ENCODE measurements around the gene SRSF11.

Gene SRSF11

DNA sequence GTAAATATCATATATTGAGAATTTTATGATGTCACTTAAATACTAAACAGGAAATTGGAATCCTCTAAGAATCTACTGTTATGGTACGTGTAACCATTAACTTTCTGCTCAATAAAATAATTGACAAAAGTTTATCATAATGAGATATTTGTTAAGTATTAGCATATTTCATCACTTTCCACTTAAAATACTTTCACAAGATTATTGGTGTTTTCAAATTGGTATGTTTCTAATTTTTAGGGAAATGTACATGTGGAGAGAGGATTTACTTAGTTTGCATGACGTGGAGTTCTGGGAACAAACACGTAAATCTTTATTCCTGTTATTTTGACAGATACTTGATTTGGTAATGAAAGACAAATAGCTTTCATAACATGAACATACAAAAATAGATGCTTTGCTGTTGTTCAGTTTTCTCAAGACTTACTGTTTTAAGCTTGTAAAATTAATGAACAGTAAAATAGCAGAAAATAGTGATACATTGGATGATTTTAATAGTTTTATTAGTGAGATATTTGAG is 1.6 kb downstream of the SRSF11 start:
- DNase-seq (ENCODE audit: low read depth in 2 of 2), result no peak

GRCh38 chr1:70224954-70225353 is 3.8 kb downstream of the SRSF11 start:
- no peak for DNase-seq (ENCODE audit: low read depth in 2 of 2)

DNA sequence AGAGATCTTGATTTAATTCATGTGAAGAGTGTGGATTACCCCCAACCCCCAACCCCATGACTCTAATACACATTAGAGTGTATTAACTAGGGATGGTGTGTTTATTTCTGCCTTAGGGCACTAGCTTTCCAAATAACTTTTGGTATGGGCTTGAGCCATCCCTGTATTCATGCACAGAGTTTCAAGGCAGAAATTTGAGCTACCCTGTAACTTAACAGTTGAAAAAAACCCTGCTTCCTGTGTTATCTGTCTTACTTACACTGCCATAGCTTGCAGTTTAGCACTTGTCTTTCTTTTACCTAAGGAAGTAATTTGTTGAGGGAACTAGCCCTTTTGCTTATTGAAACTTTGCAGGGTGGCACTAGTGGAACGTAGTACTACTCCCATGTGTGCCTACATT is 6.3 kb downstream of the SRSF11 start:
- DNase-seq (ENCODE audit: low read depth in 2 of 2), result no peak

DNA sequence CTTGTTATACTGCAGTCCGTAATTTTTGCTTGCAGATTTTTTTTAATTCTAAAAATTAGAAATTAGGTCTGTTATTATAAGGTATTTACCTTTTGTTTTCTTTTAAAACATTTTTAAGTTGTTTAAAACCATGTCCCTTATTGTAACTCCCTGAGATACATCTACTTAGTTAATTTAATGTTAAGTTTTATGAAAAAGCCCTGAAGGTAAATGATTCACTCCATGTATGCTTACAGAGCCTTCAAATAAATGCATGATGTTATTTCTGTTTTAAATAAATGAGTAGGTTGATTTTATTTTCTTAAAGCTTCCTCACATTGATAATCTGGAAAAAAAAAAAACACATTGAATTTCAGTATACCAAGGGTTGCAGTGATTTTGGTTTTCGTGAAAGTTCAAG is 7.5 kb downstream of the SRSF11 start:
- DNase-seq (ENCODE audit: low read depth in 2 of 2), result no peak

DNA sequence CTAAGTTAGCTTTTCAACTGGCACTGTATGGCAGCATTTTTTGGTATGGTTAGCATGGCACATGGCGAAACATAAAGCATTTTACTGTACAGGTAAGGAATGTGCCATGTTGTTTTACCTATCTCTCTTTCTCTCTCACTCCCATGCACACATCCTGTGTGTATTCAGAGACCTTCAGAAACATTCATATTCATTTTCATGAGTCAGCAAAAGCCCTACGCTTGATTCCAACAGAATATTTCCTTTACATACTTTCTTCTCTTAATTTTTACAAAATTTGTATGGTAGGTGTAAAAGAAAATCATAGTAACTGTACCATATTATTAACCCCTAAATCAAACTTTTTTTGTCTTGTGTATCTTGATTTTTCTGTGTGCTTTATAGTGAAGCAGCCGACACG is 10.3 kb downstream of the SRSF11 start:
- no peak for DNase-seq (ENCODE audit: low read depth in 2 of 2)

GRCh38 chr1:70234733-70235132 is 13.6 kb downstream of the SRSF11 start:
- DNase-seq (ENCODE audit: low read depth in 2 of 2), result no peak

GRCh38 chr1:70239940-70240339 is 18.8 kb downstream of the SRSF11 start:
- DNase-seq (ENCODE audit: low read depth in 2 of 2), result no peak

DNA sequence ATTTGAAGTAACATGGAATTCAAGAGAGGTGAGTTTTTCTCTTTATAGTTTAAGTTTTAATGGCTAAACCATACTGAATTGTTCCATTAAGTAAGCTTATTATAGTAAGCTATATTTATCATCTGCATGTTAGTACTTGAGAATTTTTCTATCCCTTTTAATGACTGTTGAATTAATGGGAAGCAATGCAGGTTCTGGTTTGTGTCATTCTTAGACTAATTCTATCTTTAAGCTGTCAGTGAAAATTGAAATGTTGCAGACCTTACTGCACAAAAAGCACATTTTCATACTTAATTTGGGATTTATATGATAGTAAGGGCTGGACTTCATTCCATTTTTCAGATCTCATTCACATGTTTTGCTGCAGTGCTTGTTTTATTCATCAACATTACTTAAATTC is 25.9 kb downstream of the SRSF11 start:
- DNase-seq (ENCODE audit: low read depth in 2 of 2), result no peak

GRCh38 chr1:70247768-70248167 is 26.6 kb downstream of the SRSF11 start:
- no peak for DNase-seq (ENCODE audit: low read depth in 2 of 2)

DNA sequence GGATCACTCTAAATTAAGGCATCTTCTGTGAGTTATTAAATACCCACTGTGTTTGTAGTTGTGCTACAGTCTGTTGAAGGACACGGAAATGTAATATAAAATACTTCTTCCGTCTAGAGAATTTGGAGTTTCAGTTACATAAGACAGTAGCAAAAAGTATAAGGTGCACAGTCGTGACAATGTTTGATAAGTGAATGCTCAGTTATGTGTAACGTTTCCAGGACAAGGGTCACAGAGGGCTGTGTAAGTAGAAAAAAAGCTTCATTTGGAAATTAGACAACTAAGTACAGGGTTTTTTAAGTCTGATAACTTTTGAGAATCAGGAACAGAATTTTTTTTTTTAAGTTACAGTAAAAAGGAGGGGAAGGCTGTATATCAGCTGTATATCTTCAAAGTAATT is 27.5 kb downstream of the SRSF11 start:
- DNase-seq (ENCODE audit: low read depth in 2 of 2), result no peak

DNA sequence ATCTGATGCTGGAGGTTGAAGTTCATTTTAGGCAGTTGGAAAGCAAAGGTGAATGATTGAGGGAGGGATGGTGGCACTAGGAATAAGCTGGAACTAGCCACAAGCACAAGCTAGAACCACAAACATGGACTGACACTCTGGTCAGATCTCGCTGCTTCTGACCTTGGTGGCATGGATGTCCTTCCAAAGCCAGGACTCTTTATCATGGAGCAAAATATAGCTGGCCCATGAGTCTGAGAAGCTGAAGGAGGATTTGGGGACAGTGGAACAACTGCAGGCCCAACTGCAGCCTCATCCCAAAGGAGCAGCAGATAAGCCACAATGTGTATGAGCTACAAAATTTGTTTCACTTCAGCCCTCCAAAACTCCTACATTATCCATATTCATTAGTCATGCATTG is 35.5 kb downstream of the SRSF11 start:
- no peak for DNase-seq (ENCODE audit: low read depth in 2 of 2)

GRCh38 chr1:70264839-70265238 is 43.7 kb downstream of the SRSF11 start:
- DNase-seq (ENCODE audit: low read depth in 2 of 2), result no peak

DNA sequence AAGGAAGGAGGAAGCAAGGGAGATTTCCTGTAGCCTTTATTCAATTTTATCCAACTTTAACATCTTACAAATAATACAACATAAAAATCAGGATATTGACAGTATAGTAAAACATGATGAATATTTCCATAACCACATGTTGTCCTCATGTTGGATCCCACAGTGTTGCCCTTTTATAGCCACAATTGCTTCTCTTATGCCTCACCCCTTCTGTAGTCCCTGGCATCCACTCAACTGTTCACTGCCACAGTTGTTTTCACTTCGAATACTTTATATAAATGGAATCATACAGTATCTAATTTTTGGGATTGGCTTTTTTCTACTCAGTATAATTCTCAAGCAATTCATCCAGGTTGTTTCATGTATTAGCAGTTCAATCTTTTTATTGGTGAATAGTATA is 44.8 kb downstream of the SRSF11 start:
- DNase-seq (ENCODE audit: low read depth in 2 of 2), result no peak

GRCh38 chr1:70277875-70278274 is 56.7 kb downstream of the SRSF11 start:
- no peak for DNase-seq (ENCODE audit: low read depth in 2 of 2)

GRCh38 chr1:70278710-70279109 is 57.5 kb downstream of the SRSF11 start:
- DNase-seq (ENCODE audit: low read depth in 2 of 2), result no peak

DNA sequence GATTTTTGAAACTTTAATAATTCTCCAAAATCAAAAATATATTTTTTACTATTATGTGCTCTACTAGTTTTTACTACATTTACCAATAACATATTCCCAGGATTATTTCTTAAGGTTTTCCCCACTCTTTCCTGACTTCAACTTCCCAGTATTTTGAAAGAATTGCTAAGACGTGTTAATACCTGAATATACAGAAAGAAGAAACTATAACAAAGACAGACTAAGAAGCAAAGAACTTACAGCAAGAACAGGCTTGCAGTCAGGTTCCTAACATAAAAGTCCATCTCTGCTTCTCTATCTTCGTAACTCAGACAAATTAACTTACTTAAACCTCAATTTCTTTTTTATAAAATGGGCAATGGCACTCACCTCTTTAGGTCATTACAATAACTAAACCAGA is 63.2 kb downstream of the SRSF11 start:
- no peak for DNase-seq (ENCODE audit: low read depth in 2 of 2)

DNA sequence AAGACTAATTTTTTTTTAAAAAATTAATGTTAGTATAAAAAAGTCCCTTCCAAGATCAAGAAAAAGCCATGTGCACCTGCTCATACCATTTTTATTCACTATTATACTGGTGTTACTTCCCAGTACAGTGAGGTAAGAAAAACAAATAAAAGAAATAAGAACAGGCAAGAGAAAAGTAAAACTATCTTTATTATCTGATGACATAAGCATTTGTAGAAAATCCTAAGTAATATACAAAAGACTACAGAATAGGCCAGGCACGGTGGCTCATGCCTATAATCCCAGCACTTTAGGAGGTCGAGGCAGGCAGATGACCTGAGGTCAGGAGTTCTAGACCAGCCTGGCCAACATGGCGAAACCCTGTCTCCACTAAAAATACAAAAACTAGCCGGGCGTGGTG is 65.3 kb downstream of the SRSF11 start:
- DNase-seq (ENCODE audit: low read depth in 2 of 2), result no peak

- no peak for DNase-seq (ENCODE audit: low read depth in 2 of 2)
These were observed 67.0 kb downstream of the SRSF11 start for GRCh38 chr1:70288166-70288565.

- no peak for DNase-seq (ENCODE audit: low read depth in 2 of 2)
These were observed 69.0 kb downstream of the SRSF11 start for GRCh38 chr1:70290218-70290617.

- no peak for DNase-seq (ENCODE audit: low read depth in 2 of 2)
These were observed 72.1 kb downstream of the SRSF11 start for GRCh38 chr1:70293186-70293843.

- DNase-seq (ENCODE audit: low read depth in 2 of 2), result no peak
These were observed 74.6 kb downstream of the SRSF11 start for GRCh38 chr1:70295749-70296148.

DNA sequence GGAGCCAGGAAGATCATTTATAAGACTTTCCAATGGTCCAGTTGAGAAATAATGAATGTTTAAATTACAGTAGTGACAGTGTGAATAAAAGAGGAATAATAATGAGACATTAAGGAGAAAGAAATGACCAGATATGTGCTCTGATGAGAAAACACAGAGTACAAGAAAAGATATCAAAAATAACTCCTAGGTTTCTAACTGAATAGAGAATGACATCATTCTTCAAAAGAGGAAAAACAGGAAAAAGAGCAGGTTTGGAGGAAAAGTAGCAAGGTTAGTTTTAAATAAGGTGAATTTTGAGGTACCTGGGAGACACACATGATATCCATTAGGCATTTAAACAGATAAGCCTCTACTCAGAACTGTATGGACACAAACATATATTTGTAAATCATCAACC is 78.3 kb downstream of the SRSF11 start:
- no peak for DNase-seq (ENCODE audit: low read depth in 2 of 2)

Data from stimulated activated CD4-positive, alpha-beta T cell treated with anti-CD3 and anti-CD28 coated beads, Interleukin-12 subunit alpha, Interleukin-12 subunit beta, amount 100 ng/mL, for 24 hours (primary cell).